Measurements from ENCODE around the gene ANKRD27. TPM values are rescaled to one million over a fixed set of nuclear protein-coding genes. Genes with fewer than 3 reads are reported as not detected.
"Not testable (repeated sequence)": the region's sequence is repeated elsewhere in the genome, so short reads cannot be mapped to it uniquely, and the experiment has no call there.

ANKRD27 gene
- total RNA-seq, 1 donor from 2014 or later, result 38.3 TPM

DNA sequence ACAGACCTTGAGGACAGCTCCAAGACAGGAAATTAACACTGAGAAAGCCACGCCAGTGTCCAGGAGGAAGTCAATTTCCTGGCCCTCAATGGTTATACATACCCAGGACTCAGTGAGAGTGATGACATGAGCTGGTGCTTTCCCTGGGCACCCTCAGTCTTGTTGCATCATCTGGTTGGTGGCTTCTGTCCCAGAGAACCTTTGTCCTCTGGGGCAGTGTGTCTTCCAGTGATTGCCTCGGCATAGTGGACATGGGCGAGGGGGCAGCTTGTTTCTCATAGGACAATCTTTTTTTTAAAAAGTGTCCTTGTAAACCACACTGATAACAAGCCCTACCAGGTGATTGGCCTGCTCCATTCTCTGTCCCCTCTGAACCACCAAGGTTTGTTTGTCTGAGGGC, 21.8 kb upstream of the ANKRD27 start:
- Mint-ChIP-seq H3K36me3 (ENCODE audit: low read depth) (peaks cover 89% of the 10 kb centered on the region), H3K4me1 (ENCODE audit: low read depth) (peaks cover 44% of the 10 kb centered on the region)
- H3K4me3 Mint-ChIP-seq (ENCODE audit: low read depth); H3K27me3 Mint-ChIP-seq (ENCODE audit: low read depth); intact Hi-C loops (cut with micrococcal nuclease); H3K27ac Mint-ChIP-seq; DNase-seq (ENCODE audit: low spot score); H3K9me3 Mint-ChIP-seq: not testable (repeated sequence)

DNA sequence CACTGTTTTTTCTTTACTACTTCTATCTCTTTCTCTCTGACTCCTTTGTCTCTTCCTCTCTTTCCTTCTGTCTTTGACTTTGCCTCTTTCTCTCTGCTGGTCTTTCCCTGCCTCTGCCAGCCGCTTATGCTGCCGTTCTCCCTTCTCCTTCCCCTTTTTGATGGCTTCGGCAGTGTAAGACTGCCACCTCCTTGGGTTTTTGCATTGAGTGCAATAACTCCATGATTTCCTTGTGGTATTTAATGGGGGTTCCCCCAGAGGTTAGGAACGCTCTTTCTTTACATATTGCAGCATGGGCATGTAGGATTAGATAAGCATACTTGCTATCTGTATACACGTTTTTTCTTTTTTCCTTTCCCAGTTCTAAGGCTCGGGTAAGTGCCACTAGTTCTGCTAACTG, 20.5 kb upstream of the ANKRD27 start:
- Mint-ChIP-seq H3K4me3 (ENCODE audit: low read depth) (peak overlapping the region; percentile 71), H3K4me1 (ENCODE audit: low read depth) (peaks cover 54% of the 10 kb centered on the region), H3K36me3 (ENCODE audit: low read depth) (peaks cover 80% of the 10 kb centered on the region)
- H3K9me3 Mint-ChIP-seq; intact Hi-C loops (cut with micrococcal nuclease); H3K27me3 Mint-ChIP-seq (ENCODE audit: low read depth); DNase-seq (ENCODE audit: low spot score); H3K27ac Mint-ChIP-seq: not testable (repeated sequence)

DNA sequence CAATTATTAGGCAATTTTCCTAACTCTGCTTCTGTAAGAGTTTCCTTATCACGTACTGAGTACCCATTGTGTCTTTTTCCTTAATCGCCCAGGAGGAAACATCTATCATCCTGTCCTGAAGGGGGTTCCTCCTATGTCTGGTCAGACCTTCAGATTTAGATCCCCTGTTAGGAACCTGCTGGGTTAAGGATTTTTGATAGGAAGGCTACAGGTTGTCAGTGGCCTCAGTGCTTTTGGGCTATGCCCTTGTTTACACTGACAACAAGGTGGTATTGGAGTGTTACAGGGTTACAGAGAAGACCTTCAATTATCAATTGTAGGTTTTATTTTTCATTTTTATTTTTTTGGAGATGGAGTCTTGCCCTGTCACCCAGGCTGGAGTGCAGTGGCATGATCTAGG, 19.9 kb upstream of the ANKRD27 start:
- not testable (repeated sequence) for H3K27me3 Mint-ChIP-seq (ENCODE audit: low read depth); H3K27ac Mint-ChIP-seq; DNase-seq (ENCODE audit: low spot score); H3K9me3 Mint-ChIP-seq
- Mint-ChIP-seq H3K4me1 (ENCODE audit: low read depth) (peaks cover 52% of the 10 kb centered on the region), H3K36me3 (ENCODE audit: low read depth) (peaks cover 73% of the 10 kb centered on the region), H3K4me3 (ENCODE audit: low read depth) (peak overlapping the region; percentile 95)
- intact Hi-C loops (cut with micrococcal nuclease), result loop anchor here (5.0 kb wide), 3 partner anchors 277 to 482 kb away; partner anchors contain the start of genes CEP89 and FAAP24

DNA sequence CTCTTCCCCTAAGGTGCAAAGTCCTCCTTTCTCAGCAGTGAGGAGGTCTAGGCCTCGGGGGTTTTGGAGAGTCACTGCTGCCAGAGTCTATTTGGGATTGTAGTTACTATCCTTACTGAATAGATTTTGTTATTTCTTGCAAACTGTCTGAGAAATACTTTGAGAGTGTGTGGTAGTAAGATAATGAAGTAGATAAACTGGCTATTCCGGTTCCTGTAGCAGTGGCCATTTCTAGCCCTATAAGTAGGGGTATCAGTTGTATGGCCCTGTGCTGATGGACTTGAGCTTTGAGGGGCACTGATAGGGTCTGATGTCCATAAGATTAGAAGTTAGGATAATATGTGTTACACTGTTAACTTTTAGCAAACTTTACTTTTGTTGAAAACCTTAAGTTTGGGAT, 19.3 kb upstream of the ANKRD27 start:
- not testable (repeated sequence) for H3K9me3 Mint-ChIP-seq; DNase-seq (ENCODE audit: low spot score); H3K27ac Mint-ChIP-seq; H3K27me3 Mint-ChIP-seq (ENCODE audit: low read depth)
- peaks cover 52% of the 10 kb centered on the region for H3K4me1 Mint-ChIP-seq (ENCODE audit: low read depth)
- H3K4me3 Mint-ChIP-seq (ENCODE audit: low read depth), result peak overlapping the region; percentile 95
- H3K36me3 Mint-ChIP-seq (ENCODE audit: low read depth), result peaks cover 68% of the 10 kb centered on the region
- intact Hi-C loops (cut with micrococcal nuclease), result loop anchor here (5.0 kb wide), 3 partner anchors 278 to 483 kb away; partner anchors contain the start of genes CEP89 and FAAP24

DNA sequence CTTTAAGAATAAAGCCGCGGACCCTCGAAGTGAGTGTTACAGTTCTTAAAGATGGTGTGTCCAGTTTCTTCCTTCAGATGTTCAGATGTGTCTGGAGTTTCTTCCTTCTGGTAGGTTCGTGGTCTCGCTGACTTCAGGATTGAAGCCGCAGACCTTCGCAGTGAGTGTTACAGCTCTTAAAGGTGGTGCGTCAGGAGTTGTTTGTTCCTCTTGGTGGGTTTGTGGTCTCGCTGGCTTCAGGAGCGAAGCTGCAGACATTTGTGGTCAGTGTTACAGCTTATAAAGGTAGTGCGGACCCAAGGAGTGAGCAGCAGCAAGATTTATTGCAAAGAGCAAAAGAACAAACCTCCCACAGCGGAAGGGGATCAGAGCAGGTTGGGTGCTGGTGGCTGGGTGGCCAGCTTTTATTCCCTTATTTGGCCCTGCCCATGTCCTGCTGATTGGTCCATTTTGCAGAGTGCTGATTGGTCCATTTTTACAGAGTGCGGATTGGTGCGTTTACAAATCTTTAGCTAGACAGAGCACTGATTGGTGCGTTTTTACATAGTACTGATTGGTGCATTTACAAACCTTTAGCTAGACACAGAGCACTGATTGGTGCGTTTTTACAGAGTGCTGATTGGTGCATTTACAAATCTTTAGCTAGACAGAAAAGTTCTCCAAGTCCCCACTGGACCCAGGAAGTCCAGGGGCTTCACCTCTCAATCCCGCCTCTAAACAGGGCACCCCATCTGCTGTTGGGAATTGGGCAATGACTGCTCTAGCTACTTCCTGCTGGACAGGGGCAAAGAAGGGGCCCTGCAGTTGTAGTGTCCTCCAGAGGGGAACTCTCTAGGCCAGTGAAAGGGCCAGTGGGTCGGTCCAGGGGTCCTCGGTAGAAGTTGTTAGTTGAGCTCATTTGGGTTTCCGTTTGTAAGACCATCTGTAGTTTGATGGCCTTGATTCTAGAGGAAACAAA, 18.4 kb upstream of the ANKRD27 start:
- Mint-ChIP-seq H3K4me3 (ENCODE audit: low read depth) (peak overlapping the region; percentile 95), H3K27ac (peak overlapping the region; percentile 94), H3K4me1 (ENCODE audit: low read depth) (peaks cover 52% of the 10 kb centered on the region), H3K36me3 (ENCODE audit: low read depth) (peaks cover 59% of the 10 kb centered on the region)
- peak; percentile 25 for DNase-seq (ENCODE audit: low spot score)
- H3K27me3 Mint-ChIP-seq (ENCODE audit: low read depth); H3K9me3 Mint-ChIP-seq: not testable (repeated sequence)
- intact Hi-C loops (cut with micrococcal nuclease), result loop anchor here (5.0 kb wide), 3 partner anchors 279 to 484 kb away; partner anchors contain the start of genes CEP89 and FAAP24

DNA sequence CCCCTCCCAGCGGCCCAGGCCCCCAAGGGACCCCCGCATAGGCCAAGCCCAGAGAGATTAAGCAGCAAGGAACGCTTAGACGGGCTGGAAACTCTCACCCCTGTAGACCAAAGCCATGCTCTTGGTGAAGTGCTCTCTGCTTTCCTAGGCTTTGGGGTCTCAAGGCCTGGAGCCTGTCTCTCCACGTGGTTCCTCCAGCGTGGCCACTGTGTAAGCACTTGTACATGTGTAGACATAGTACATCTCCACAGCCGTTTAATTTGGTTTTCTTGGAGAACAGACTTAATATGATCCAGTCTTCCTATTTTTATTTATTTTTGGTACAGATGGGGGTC, 17.7 kb upstream of the ANKRD27 start:
- Mint-ChIP-seq H3K4me3 (ENCODE audit: low read depth) (peak overlapping the region; percentile 95), H3K27me3 (ENCODE audit: low read depth) (no peaks in the 10 kb centered on the region), H3K4me1 (ENCODE audit: low read depth) (peaks cover 50% of the 10 kb centered on the region), H3K36me3 (ENCODE audit: low read depth) (peaks cover 52% of the 10 kb centered on the region), H3K9me3 (peaks cover 4% of the 10 kb centered on the region), H3K27ac (peak overlapping the region; percentile 94)
- DNase-seq (ENCODE audit: low spot score), result no peak
- intact Hi-C loops (cut with micrococcal nuclease), result loop anchor here (5.0 kb wide), 3 partner anchors 280 to 485 kb away; partner anchors contain the start of genes CEP89 and FAAP24

DNA sequence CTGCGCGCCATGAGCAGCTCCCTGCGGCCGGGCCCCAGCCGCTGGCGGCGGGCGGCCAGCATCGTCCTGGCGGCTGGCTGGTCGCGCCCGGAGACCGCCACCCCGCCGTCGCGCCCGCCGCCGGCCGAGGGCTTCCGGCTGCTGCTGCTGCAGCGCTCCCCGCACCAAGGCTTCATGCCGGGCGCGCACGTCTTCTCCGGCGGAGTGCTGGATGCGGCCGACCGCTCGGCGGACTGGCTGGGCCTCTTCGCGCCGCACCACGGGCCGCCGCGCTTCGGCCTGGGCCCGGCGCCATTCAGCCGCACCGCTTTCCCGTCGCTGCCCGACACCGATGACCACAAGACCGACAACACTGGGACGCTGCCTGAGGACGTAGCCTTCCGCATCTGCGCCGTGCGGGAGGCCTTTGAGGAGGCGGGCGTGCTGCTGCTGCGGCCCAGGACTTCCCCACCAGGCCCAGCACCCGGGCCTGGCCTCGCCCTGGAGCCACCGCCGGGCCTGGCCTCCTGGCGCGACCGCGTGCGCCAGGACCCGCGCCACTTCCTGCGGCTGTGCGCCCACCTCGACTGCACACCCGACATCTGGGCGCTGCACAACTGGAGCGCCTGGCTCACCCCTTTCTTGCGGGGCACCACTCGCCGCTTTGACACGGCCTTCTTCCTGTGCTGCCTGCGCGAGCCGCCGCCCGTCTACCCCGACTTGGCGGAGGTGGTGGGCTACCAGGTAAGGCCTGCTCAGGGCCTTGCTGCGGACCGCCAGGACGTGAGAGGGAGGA, 17.2 kb upstream of the ANKRD27 start:
- intact Hi-C loops (cut with micrococcal nuclease), result loop anchor here (1.0 to 5.0 kb wide), 4 partner anchors 17 to 485 kb away; partner anchors contain the start of genes ANKRD27, CEP89, FAAP24 and RGS9BP
- peaks cover 47% of the 10 kb centered on the region for H3K4me1 Mint-ChIP-seq (ENCODE audit: low read depth)
- peak overlapping the region; percentile 94 for H3K27ac Mint-ChIP-seq
- peaks cover 4% of the 10 kb centered on the region for H3K9me3 Mint-ChIP-seq
- DNase-seq (ENCODE audit: low spot score), result peak; percentile 59
- peak overlapping the region; percentile 95 for H3K4me3 Mint-ChIP-seq (ENCODE audit: low read depth)
- H3K36me3 Mint-ChIP-seq (ENCODE audit: low read depth), result peaks cover 46% of the 10 kb centered on the region
- no peaks in the 10 kb centered on the region for H3K27me3 Mint-ChIP-seq (ENCODE audit: low read depth)

DNA sequence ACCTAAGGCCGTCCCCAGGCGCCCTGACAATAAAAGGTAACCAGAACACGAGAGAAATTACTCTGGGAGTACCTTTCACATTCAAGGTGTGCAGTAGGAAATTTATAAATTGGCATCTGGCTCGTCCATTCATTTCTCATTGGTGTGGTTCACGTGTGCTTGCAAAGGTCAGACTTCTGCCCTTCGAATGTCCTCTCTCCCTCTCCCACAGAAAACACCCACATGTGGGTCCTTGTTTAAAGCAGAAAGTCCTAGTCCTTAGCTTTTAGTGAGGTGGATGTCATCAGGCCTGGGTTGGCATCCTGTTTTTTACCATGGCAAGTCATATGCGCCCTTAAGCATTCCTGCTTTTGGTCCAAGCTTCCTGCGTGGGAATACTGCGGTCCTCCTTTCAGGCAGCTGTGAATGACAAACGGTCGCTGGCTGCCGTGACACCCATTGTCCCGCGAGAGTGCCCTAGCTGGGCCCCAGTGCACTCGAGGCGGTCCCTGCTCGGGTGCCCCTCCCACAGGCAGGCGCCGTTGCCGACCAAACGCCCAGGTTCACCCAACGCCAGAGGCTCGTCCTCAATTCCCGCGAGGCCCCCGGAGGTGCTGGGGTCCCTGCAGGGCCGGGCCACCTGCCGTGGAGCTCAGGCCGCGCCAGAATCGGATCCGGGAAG, 16.4 kb upstream of the ANKRD27 start, which contains the start of gene NUDT19:
NUDT19 (plus strand) TSS at position 531 of the 661 bp plus-strand sequence. CDS start 140 bp downstream, outside the sequence.
- Mint-ChIP-seq H3K4me3 (ENCODE audit: low read depth) (peak within 1 kb of the TSS; percentile 95), H3K27ac (peak within 1 kb of the TSS; percentile 94), H3K4me1 (ENCODE audit: low read depth) (peaks cover 42% of the 10 kb centered on the region), H3K36me3 (ENCODE audit: low read depth) (peaks cover 40% of the 10 kb centered on the region), H3K9me3 (peaks cover 4% of the 10 kb centered on the region), H3K27me3 (ENCODE audit: low read depth) (no peaks in the 10 kb centered on the region)
- peak; percentile 78 for DNase-seq (ENCODE audit: low spot score)
- intact Hi-C loops (cut with micrococcal nuclease), result loop anchor here (1.0 to 5.0 kb wide), 4 partner anchors 16 to 486 kb away; partner anchors contain the start of genes ANKRD27, CEP89, FAAP24 and RGS9BP

DNA sequence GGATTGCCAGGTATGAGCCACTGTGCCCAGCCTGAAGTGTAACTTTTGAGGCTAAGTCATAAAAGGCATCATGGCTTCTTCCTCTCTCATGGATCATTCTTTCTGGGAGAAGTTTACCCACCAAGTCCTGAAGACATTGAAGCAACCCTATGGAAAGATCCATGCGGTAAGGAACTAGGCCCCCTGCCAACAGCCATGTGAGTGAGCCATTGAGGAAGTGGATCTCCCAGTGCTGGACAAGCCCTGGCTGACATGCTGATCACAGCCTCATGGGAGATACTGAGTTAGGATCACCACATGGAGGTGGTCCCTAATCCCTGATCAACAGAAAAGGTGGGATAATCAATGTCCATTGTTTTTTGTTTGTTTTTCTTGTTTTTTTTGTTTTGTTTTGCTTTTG, 13.3 kb upstream of the ANKRD27 start:
- H3K4me1 Mint-ChIP-seq (ENCODE audit: low read depth), result peaks cover 16% of the 10 kb centered on the region
- peaks cover 2% of the 10 kb centered on the region for H3K9me3 Mint-ChIP-seq
- no peaks in the 10 kb centered on the region for H3K27me3 Mint-ChIP-seq (ENCODE audit: low read depth)
- no peak overlapping the region for H3K4me3 Mint-ChIP-seq (ENCODE audit: low read depth)
- peaks cover 11% of the 10 kb centered on the region for H3K36me3 Mint-ChIP-seq (ENCODE audit: low read depth)
- H3K27ac Mint-ChIP-seq, result no peak overlapping the region
- DNase-seq (ENCODE audit: low spot score), result no peak
- intact Hi-C loops (cut with micrococcal nuclease), result no loop called here

DNA sequence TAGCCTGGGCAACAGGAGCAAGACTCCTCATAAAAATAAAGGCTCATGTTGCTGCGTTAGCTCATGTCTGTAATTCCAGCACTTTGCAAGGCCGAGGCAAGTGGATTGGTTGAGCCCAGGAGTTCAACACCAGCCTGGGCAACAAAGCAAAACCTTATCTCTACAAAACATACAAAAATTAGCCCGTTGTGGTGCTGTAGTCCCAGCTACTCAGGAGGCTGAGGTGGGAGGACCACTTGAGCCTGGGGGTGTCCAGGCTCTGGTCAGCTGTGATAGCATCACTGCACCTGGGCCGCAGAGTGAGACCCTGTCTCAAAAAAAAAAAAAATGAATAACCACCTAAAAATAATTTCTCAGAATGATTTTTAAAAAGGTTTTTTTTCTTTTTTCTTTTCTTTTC, 12.7 kb upstream of the ANKRD27 start:
- H3K4me1 Mint-ChIP-seq (ENCODE audit: low read depth), result peaks cover 10% of the 10 kb centered on the region
- no peak for DNase-seq (ENCODE audit: low spot score)
- H3K27ac Mint-ChIP-seq, result no peak overlapping the region
- H3K36me3 Mint-ChIP-seq (ENCODE audit: low read depth), result peaks cover 5% of the 10 kb centered on the region
- H3K4me3 Mint-ChIP-seq (ENCODE audit: low read depth), result no peak overlapping the region
- intact Hi-C loops (cut with micrococcal nuclease), result no loop called here
- no peaks in the 10 kb centered on the region for H3K9me3 Mint-ChIP-seq
- H3K27me3 Mint-ChIP-seq (ENCODE audit: low read depth), result no peaks in the 10 kb centered on the region

DNA sequence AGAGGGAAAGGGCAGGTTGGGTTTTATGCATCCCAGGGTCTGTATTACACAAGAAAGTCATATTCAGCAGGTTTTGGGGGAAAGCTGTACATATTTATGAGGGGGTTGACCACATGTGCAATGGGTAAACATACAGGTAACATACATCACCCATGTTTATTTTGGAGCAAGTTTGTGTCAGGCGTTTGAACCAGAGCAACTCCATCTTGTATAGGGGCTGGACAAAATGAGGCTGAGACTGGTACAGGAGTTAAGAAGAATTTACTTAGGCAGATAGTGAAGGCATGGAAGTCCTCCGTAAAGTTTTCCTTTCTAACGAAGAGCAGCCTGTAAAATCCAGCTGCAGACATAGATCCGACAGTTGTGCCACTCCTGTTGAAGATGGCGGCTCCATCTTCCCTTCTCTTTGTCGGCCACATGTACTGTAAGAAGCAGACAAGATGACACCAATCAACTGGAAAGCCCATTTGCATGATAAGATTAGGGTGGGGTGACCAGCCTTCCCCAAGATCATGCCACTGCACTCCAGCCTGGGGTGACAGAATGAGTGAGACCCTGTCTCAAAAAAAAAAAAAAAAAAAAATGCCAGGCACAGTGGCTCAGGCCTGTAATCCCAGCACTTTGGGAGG, 12.0 kb upstream of the ANKRD27 start:
- Mint-ChIP-seq H3K4me1 (ENCODE audit: low read depth) (peaks cover 10% of the 10 kb centered on the region), H3K27ac (no peak overlapping the region), H3K4me3 (ENCODE audit: low read depth) (no peak overlapping the region), H3K9me3 (no peaks in the 10 kb centered on the region), H3K36me3 (ENCODE audit: low read depth) (peaks cover 4% of the 10 kb centered on the region), H3K27me3 (ENCODE audit: low read depth) (peaks cover 2% of the 10 kb centered on the region)
- no peak for DNase-seq (ENCODE audit: low spot score)
- intact Hi-C loops (cut with micrococcal nuclease), result no loop called here

DNA sequence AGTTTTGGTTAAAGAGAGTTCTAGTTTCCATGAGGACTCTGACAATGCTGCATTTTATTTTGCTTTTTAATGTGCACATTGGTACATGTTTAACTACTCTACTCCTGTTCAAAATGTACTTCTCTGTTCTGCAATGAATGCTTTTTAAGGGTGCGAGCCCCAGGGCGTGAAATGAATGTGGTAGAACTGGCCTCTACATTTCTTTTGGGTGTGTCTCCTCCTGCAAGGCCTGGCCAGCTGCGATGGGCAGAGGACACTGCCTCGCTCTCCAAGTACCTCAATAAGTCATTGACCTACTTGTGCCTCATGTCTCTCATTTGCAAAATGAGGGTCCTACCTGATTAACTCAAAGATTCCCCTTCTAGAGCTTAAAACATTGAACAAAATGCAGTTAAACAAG, 7.3 kb upstream of the ANKRD27 start:
- H3K27ac Mint-ChIP-seq, result no peak overlapping the region
- H3K4me3 Mint-ChIP-seq (ENCODE audit: low read depth), result no peak overlapping the region
- intact Hi-C loops (cut with micrococcal nuclease), result no loop called here
- peaks cover 16% of the 10 kb centered on the region for H3K27me3 Mint-ChIP-seq (ENCODE audit: low read depth)
- DNase-seq (ENCODE audit: low spot score), result no peak
- H3K9me3 Mint-ChIP-seq, result no peaks in the 10 kb centered on the region
- H3K4me1 Mint-ChIP-seq (ENCODE audit: low read depth), result peaks cover 2% of the 10 kb centered on the region
- H3K36me3 Mint-ChIP-seq (ENCODE audit: low read depth), result no peaks in the 10 kb centered on the region
